Astrocyte (in vitro differentiated cells and primary cell): Measurements from ENCODE around the gene PEPD. TPM values are rescaled to one million over a fixed set of nuclear protein-coding genes. Genes with fewer than 3 reads are reported as not detected.
"Not testable (repeated sequence)": the region's sequence is repeated elsewhere in the genome, so short reads cannot be mapped to it uniquely, and the experiment has no call there.

Experiments
- DNase-seq: peaks from one replicate; pipeline ENCODE4 v3.0.0-alpha.2; 2010; ENCODE audit warnings: low read depth
- FAIRE-seq: peaks from 2 replicates; lab custom pipeline; 2011; peaks lifted over from hg19 to GRCh38; lab: Jason Lieb, UNC
- H2AFZ ChIP-seq: 2 replicates; pipeline ENCODE4 v1.6.0; 2012; ENCODE audit warnings: low read depth, low read length, inconsistent platforms
- H3K27ac ChIP-seq: 2 replicates; pipeline ENCODE4 v1.5.1; 2011; ENCODE audit warnings: low read depth, low read length, inconsistent platforms
- H3K27me3 ChIP-seq: 2 replicates; pipeline ENCODE4 v1.6.0; 2011; ENCODE audit warnings: low read length, inconsistent platforms; ENCODE audit not compliant: insufficient read depth
- H3K36me3 ChIP-seq: 2 replicates; pipeline ENCODE4 v1.5.1; 2011; ENCODE audit warnings: low read length, inconsistent platforms; ENCODE audit not compliant: insufficient read depth
- H3K4me1 ChIP-seq: 2 replicates; pipeline ENCODE4 v1.5.1; 2011; ENCODE audit warnings: low read length, inconsistent platforms; ENCODE audit not compliant: insufficient read depth
- H3K4me2 ChIP-seq: 2 replicates; pipeline ENCODE4 v1.6.0; 2012; ENCODE audit warnings: low read length, inconsistent platforms
- H3K4me3 ChIP-seq: 2 replicates; pipeline ENCODE4 v1.5.1; 2011; ENCODE audit warnings: low read depth, mild to moderate bottlenecking, low read length, inconsistent platforms; ENCODE audit not compliant: insufficient read depth
- H3K79me2 ChIP-seq: 2 replicates; pipeline ENCODE4 v1.6.0; 2012; ENCODE audit warnings: mild to moderate bottlenecking, low read length, inconsistent platforms; ENCODE audit not compliant: insufficient read depth
- H3K9ac ChIP-seq: 2 replicates; pipeline ENCODE4 v1.6.0; 2012; ENCODE audit warnings: mild to moderate bottlenecking, low read length, inconsistent platforms
- H3K9me3 ChIP-seq: 2 replicates; pipeline ENCODE4 v1.5.1; 2012; ENCODE audit warnings: low read depth, mild to moderate bottlenecking, low read length, inconsistent platforms; ENCODE audit not compliant: insufficient read depth
- H4K20me1 ChIP-seq: 2 replicates; pipeline ENCODE4 v1.6.0; 2012; ENCODE audit warnings: low read length, inconsistent platforms; ENCODE audit not compliant: insufficient read depth
- H3K27ac Mint-ChIP-seq: one replicate; pipeline ENCODE4 v1.8.0; 2021; ENCODE audit warnings: mild to moderate bottlenecking, mixed read lengths; ENCODE audit not compliant: unreplicated experiment
- H3K27me3 Mint-ChIP-seq: one replicate; pipeline ENCODE4 v1.8.0; 2021; ENCODE audit warnings: low read depth, mixed read lengths; ENCODE audit not compliant: unreplicated experiment
- H3K36me3 Mint-ChIP-seq: one replicate; pipeline ENCODE4 v1.8.0; 2021; ENCODE audit warnings: low read depth, mixed read lengths; ENCODE audit not compliant: unreplicated experiment
- H3K4me1 Mint-ChIP-seq: one replicate; pipeline ENCODE4 v1.8.0; 2021; ENCODE audit warnings: low read depth, mixed read lengths; ENCODE audit not compliant: unreplicated experiment
- H3K4me3 Mint-ChIP-seq: one replicate; pipeline ENCODE4 v1.8.0; 2021; ENCODE audit warnings: mild to moderate bottlenecking, moderate library complexity, mixed read lengths; ENCODE audit not compliant: unreplicated experiment
- H3K9me3 Mint-ChIP-seq: one replicate; pipeline ENCODE4 v1.8.0; 2021; ENCODE audit warnings: mild to moderate bottlenecking, mixed read lengths; ENCODE audit not compliant: unreplicated experiment
- CTCF ChIP-seq: IDR thresholded peaks from 2 replicates; pipeline ENCODE4 v1.5.1; 2011; ENCODE audit warnings: low read depth, mild to moderate bottlenecking, inconsistent platforms, low read length, moderate library complexity; ENCODE audit not compliant: insufficient read depth
- EZH2 ChIP-seq: IDR thresholded peaks from 2 replicates; pipeline ENCODE4 v1.6.1; 2012; ENCODE audit warnings: mild to moderate bottlenecking, low read length, inconsistent platforms; ENCODE audit not compliant: insufficient read depth
- total RNA-seq: library from RNA; stranded (reverse); gene quantifications from 2 replicates; pipeline ENCODE4 v1.2.1, GENCODE V29; 2021

PEPD gene
- total RNA-seq, 1 donor from 2014 or later = 37.9 TPM

DNA sequence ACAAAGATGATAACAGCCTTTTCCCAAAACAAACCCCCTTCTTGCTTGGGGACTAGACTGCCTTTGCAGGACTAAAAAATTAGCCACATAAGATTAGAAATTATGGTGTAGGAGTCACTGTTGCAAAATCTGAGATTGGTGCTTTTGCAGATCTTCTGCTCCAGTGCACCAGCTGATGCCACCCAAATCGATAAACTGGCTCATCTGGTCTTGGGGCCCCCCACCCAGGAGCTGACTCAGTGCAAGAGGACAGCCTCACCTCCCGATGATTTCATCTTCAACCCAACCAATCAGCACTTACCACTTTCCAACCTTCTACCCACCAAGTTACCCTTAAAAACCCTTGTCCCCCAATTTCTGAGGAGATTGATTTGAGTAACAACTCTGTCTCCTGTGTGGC lies 47.1 kb upstream of the PEPD start:
- Histone ChIP-seq H3K79me2 (no peaks in the 10 kb centered on the region), H3K4me1 (no peaks in the 10 kb centered on the region), H3K4me2 (no peak overlapping the region), H3K27ac (no peak overlapping the region), H3K9me3 (no peaks in the 10 kb centered on the region), H4K20me1 (no peaks in the 10 kb centered on the region), H3K9ac (no peak overlapping the region), H3K36me3 (no peaks in the 10 kb centered on the region), H3K4me3 (no peak overlapping the region), H3K27me3 (no peaks in the 10 kb centered on the region), H2AFZ (no peak overlapping the region)
- Mint-ChIP-seq H3K9me3 (peaks cover 6% of the 10 kb centered on the region), H3K4me1 (no peaks in the 10 kb centered on the region), H3K27ac (no peak overlapping the region), H3K36me3 (no peaks in the 10 kb centered on the region), H3K27me3 (peaks cover 16% of the 10 kb centered on the region), H3K4me3 (no peak overlapping the region)
- FAIRE-seq (no peak), DNase-seq (no peak)
- TF ChIP-seq CTCF (no peak), EZH2 (no peak)

DNA sequence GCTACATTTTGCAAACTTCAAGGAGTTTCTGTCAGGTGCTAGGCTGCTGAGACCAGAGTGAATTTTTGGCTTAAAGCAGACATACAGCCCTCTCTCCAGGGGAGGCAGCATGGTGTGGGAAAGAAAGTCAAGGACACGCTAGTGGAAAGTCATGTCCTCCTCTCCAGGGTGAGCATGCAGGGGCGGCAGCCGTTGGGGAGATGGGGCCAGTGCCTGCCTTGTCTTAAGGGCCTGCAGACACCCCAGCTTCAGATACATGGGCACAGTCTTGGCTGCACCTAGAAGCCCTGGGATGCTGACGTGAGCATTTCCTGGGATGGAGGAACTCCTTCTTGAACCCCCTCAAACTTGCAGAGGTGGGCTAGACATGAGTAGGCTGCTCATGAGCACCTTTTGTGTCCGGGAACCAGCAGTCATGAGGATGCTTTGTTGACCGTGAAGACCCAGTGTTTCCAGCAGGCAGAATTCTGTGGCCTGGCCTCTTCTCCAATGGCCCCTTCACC lies 43.3 kb upstream of the PEPD start:
- Histone ChIP-seq H3K27ac (no peak overlapping the region), H3K27me3 (no peaks in the 10 kb centered on the region), H3K4me1 (no peaks in the 10 kb centered on the region), H3K36me3 (no peaks in the 10 kb centered on the region), H3K4me2 (no peak overlapping the region), H3K4me3 (no peak overlapping the region), H3K79me2 (no peaks in the 10 kb centered on the region), H4K20me1 (no peaks in the 10 kb centered on the region), H3K9me3 (no peaks in the 10 kb centered on the region), H3K9ac (no peak overlapping the region), H2AFZ (no peak overlapping the region)
- TF ChIP-seq EZH2 = no peak
- TF ChIP-seq CTCF = no peak
- Mint-ChIP-seq H3K27me3 (peaks cover 22% of the 10 kb centered on the region), H3K4me1 (no peaks in the 10 kb centered on the region), H3K36me3 (no peaks in the 10 kb centered on the region), H3K27ac (no peak overlapping the region), H3K9me3 (no peaks in the 10 kb centered on the region), H3K4me3 (no peak overlapping the region)
- no peak for FAIRE-seq
- no peak for DNase-seq

DNA sequence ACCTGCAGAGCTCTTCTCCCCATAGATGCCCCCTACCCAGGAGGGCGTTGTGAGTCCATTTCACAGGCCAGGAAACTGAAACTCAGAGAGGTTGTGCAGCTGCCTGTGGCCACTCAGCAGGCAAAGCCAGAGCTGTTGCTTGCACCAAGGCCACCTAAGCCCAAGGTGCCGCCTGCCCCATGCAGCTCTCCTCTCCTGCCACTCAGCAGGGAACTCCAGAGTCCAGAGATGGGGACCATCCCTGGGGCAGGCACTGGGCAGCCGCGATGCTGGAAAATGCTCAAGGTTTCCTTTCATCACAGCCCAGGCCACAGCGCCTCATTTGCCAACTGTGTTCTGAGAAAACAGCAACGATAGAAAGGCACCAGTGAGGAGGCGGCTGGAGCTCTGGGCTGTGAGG lies 41.0 kb upstream of the PEPD start:
- peaks cover 20% of the 10 kb centered on the region for H3K27me3 Mint-ChIP-seq
- Histone ChIP-seq H3K36me3 (no peaks in the 10 kb centered on the region), H3K4me3 (no peak overlapping the region), H3K79me2 (no peaks in the 10 kb centered on the region), H3K4me1 (no peaks in the 10 kb centered on the region), H3K27ac (no peak overlapping the region), H2AFZ (no peak overlapping the region), H3K9ac (no peak overlapping the region), H3K4me2 (no peak overlapping the region), H3K9me3 (no peaks in the 10 kb centered on the region), H4K20me1 (no peaks in the 10 kb centered on the region), H3K27me3 (no peaks in the 10 kb centered on the region)
- TF ChIP-seq CTCF = no peak
- no peak for TF ChIP-seq EZH2
- FAIRE-seq (no peak), DNase-seq (no peak)
- no peaks in the 10 kb centered on the region for H3K9me3 Mint-ChIP-seq
- no peak overlapping the region for H3K27ac Mint-ChIP-seq
- no peak overlapping the region for H3K4me3 Mint-ChIP-seq
- no peaks in the 10 kb centered on the region for H3K36me3 Mint-ChIP-seq
- no peaks in the 10 kb centered on the region for H3K4me1 Mint-ChIP-seq

DNA sequence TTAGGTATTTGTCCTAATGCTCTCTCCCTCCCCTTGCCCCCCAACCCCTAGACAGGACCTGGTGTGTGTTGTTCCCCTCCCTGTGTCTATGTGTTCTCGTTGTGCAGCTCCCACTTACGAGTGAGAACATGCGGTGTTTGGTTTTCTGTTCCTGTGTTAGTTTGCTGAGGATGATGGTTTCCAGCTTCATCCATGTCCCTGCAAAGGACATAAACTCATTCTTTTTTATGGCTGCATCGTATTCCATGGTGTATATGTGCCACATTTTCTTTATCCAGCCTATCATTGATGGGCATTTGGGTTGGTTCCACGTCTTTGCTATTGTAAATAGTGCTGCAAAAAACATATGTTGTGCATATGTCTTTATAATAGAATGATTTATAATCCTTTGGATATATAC lies 40.1 kb upstream of the PEPD start:
- H3K27me3 ChIP-seq, DNase-seq, H3K27ac Mint-ChIP-seq, H3K9me3 ChIP-seq, H3K9me3 Mint-ChIP-seq, H3K9ac ChIP-seq, H3K4me1 ChIP-seq, FAIRE-seq, H3K4me2 ChIP-seq, H3K79me2 ChIP-seq, H2AFZ ChIP-seq, H3K4me1 Mint-ChIP-seq, H3K36me3 ChIP-seq, H3K4me3 Mint-ChIP-seq, H3K36me3 Mint-ChIP-seq, H4K20me1 ChIP-seq, H3K4me3 ChIP-seq, H3K27ac ChIP-seq: not testable (repeated sequence)
- H3K27me3 Mint-ChIP-seq = peaks cover 24% of the 10 kb centered on the region
